HepG2 (cell line): ENCODE results near the gene APEX1. TPM values are rescaled to one million over a fixed set of nuclear protein-coding genes. Genes with fewer than 3 reads are reported as not detected.

Experiments used
- ATAC-seq: fragments of 200-7000 bp; cut with Tn5 transposase; 3 replicates; pipeline ENCODE4 v1.9.1; 2020; ENCODE audit warnings: mild to moderate bottlenecking, moderate library complexity
- BruUV-seq: library from RNA; stranded (reverse); fragments of 400-500 nt; replicated peaks from 2 replicates; lab custom pipeline; 2021; lab: Mats Ljungman, UMichigan
- CTCF ChIA-PET: fragments of 300-600 bp; formaldehyde crosslinking; extraction: SDS; loops from one replicate; lab custom pipeline; 2021; ENCODE audit warnings: low total read pairs, inconsistent platforms, low intra/inter-chr PET ratio; lab: Yijun Ruan, JAX
- POLR2A ChIA-PET: fragments of 350-600 bp; sonication (Branson Sonifier 250); formaldehyde crosslinking; loops from one replicate; lab custom pipeline; 2020; ENCODE audit warnings: antibody characterized with exemption, inconsistent platforms; lab: Yijun Ruan, JAX
- DNase-seq: peaks from one replicate; pipeline ENCODE4 v3.0.0-alpha.2; 2015; ENCODE audit warnings: low spot score
- FAIRE-seq: peaks from 3 replicates; lab custom pipeline; 2011; peaks lifted over from hg19 to GRCh38; lab: Jason Lieb, UNC
- H2AFZ ChIP-seq: one replicate; pipeline ENCODE4 v1.6.1; 2011; ENCODE audit warnings: low read length, inconsistent platforms
- H3K27ac ChIP-seq: fragments of 300-600 bp; 3 replicates; pipeline ENCODE4 v1.8.0; 2011; ENCODE audit warnings: mixed run types, mild to moderate bottlenecking, mixed read lengths, low read length, inconsistent platforms; ENCODE audit not compliant: insufficient read depth; ENCODE audit errors: extremely low read length
- H3K27me3 ChIP-seq, 2 experiments: fragments of 200-600 bp in 1 of 2; 2 replicates in 1 of 2; 3 replicates in 1 of 2; pipeline versions ENCODE4 v1.6.0 to v1.8.0; 2011; ENCODE audit warnings: low read length in 2 of 2, mild to moderate bottlenecking in 2 of 2, moderate library complexity in 2 of 2, inconsistent platforms in 1 of 2; ENCODE audit not compliant: insufficient read depth in 2 of 2, control insufficient read depth in 1 of 2
- H3K36me3 ChIP-seq, 2 experiments: fragments of 200-600 bp in 1 of 2; replicated peaks in 1 of 2; 2 replicates in 1 of 2; 3 replicates in 1 of 2; pipeline versions ENCODE4 v1.5.1 to v1.8.0; 2011; ENCODE audit warnings: low read length in 2 of 2, inconsistent platforms in 1 of 2; ENCODE audit not compliant: insufficient read depth in 2 of 2, control insufficient read depth in 1 of 2
- H3K4me1 ChIP-seq: 2 replicates; pipeline ENCODE4 v1.5.1; 2012; ENCODE audit warnings: low read length, inconsistent platforms; ENCODE audit not compliant: insufficient read depth
- H3K4me2 ChIP-seq: 2 replicates; pipeline ENCODE4 v1.6.0; 2011; ENCODE audit warnings: low read depth, low read length, inconsistent platforms
- H3K4me3 ChIP-seq, 3 experiments: fragments of 200-600 bp in 1 of 3; sonication (generic), shearing (Covaris generic) in 1 of 3; replicated peaks in 1 of 3; 2 replicates each; pipeline ENCODE4 v1.5.1; 2011 to 2016; ENCODE audit warnings: low read length in 3 of 3, inconsistent platforms in 2 of 3, low read depth in 2 of 3, mild to moderate bottlenecking in 2 of 3, control low read depth in 1 of 3, mixed read lengths in 1 of 3; ENCODE audit not compliant: insufficient read depth in 1 of 3
- H3K79me2 ChIP-seq: one replicate; pipeline ENCODE4 v1.6.1; 2011; ENCODE audit warnings: low read length, inconsistent platforms; ENCODE audit not compliant: insufficient read depth
- H3K9ac ChIP-seq: 2 replicates; pipeline ENCODE4 v1.6.0; 2011; ENCODE audit warnings: mild to moderate bottlenecking, low read depth, low read length, inconsistent platforms; ENCODE audit not compliant: insufficient read depth
- H3K9me3 ChIP-seq: 2 replicates; pipeline ENCODE4 v1.5.1; 2012; ENCODE audit warnings: mild to moderate bottlenecking, low read length
- H4K20me1 ChIP-seq: 2 replicates; pipeline ENCODE4 v1.6.0; 2011; ENCODE audit warnings: inconsistent platforms, mild to moderate bottlenecking, low read length, moderate library complexity; ENCODE audit not compliant: insufficient read depth
- GFI1 ChIP-seq: sonication (generic); formaldehyde crosslinking; IDR thresholded peaks from 2 replicates; pipeline ENCODE4 v1.5.0; 2020; ENCODE audit warnings: missing genetic modification reagents, mild to moderate bottlenecking, borderline replicate concordance
- HNRNPL ChIP-seq: fragments of 200-400 bp; formaldehyde crosslinking; IDR thresholded peaks from 2 replicates; pipeline ENCODE4 v1.6.1; 2017; ENCODE audit warnings: mild to moderate bottlenecking, low read depth, low read length
- ZBTB7A ChIP-seq: sonication (generic); formaldehyde crosslinking; IDR thresholded peaks from 2 replicates; pipeline ENCODE4 v1.8.0; 2022; ENCODE audit warnings: mild to moderate bottlenecking, missing genetic modification reagents
- ZHX1 ChIP-seq: sonication (generic); formaldehyde crosslinking; IDR thresholded peaks from 2 replicates; pipeline ENCODE4 v1.8.1; 2022; ENCODE audit warnings: low read depth, mild to moderate bottlenecking, missing genetic modification reagents
- ZNF362 ChIP-seq: sonication (generic); formaldehyde crosslinking; IDR thresholded peaks from 2 replicates; pipeline ENCODE4 v1.4.0; 2020; ENCODE audit warnings: missing genetic modification reagents, mild to moderate bottlenecking, borderline replicate concordance
- WGBS: methylation state at CpG from one replicate; pipeline ENCODE4 v1.1.6; 2017; ENCODE audit warnings: low lambda C conversion rate; 5-methylcytosine and 5-hydroxymethylcytosine counted together
- in situ Hi-C: cut with HindIII; loops from 2 replicates; pipeline ENCODE4 v1.10.0; 2017; ENCODE audit warnings: low pct_unique_long_range_greater_than_20kb; ENCODE audit not compliant: extremely low pct_ligation_motif_present
- intact Hi-C: fragments of 100-400 bp; cut with micrococcal nuclease; formaldehyde crosslinking; loops from one replicate; pipeline ENCODE4 v1.10.0; 2022; ENCODE audit not compliant: unreplicated experiment
- polyA plus RNA-seq, 8 experiments: library from polyadenylated mRNA; depleted of rRNA in 3 of 8; stranded (reverse) in 7 of 8; unstranded in 1 of 8; fragments of >200 nt; fragmentation: Illumina TruSeq in 4 of 8; extraction: Trizol in 4 of 8; gene quantifications; 2 replicates each; pipeline versions ENCODE4 v1.2.1 to v1.2.3, GENCODE V29; 2011 to 2016; ENCODE audit warnings: low read depth in 4 of 8, missing spikeins in 1 of 8, mixed read lengths in 1 of 8; ENCODE audit not compliant: insufficient read depth in 1 of 8
- total RNA-seq, 5 experiments: library from RNA; depleted of rRNA; stranded (reverse); fragments of >200 nt; fragmentation: Illumina TruSeq; extraction: Trizol; gene quantifications; 2 replicates each; pipeline ENCODE4 v1.2.3, GENCODE V29; 2016; ENCODE audit warnings: low read depth in 1 of 5

Gene APEX1
- total and polyA plus RNA-seq, 2 of the 13 experiments (the other 11 are each of a cell fraction or from before 2014, with no cell fraction given), result 171 to 405 TPM

DNA sequence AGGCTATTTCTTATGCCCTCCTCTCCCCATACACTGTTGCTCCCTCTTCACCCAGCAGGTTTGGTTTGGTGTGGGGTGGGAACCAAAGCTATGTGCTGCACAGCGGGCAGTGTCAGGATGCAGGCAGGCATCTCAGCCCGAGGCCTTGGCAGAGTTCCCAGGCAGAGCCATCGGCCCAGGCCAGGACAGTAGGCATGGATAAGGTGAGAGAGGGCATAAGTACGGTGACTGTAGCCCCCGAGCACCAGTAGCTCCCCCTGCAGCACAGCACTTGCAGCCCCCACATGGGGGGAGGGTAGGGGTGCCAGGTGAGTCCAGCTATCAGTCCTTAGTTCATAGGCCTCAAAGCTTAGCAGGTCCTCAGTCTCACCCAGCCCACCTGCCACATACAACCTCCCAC, 26.2 kb upstream of the APEX1 start:
- no peaks in the 10 kb centered on the region for H3K79me2 ChIP-seq
- no peak overlapping the region for H3K4me2 ChIP-seq
- H2AFZ ChIP-seq, result no peak overlapping the region
- H3K9ac ChIP-seq, result no peak overlapping the region
- WGBS, result 53% methylated on average over 5 of the region's 5 CpGs
- DNase-seq, result no peak
- no peaks in the 10 kb centered on the region for H3K27me3 ChIP-seq
- no peak for FAIRE-seq
- no peaks in the 10 kb centered on the region for H3K9me3 ChIP-seq
- no peaks in the 10 kb centered on the region for H4K20me1 ChIP-seq
- no peak overlapping the region for H3K27ac ChIP-seq
- in situ Hi-C loops, result no loop called here
- intact Hi-C loops, result no loop called here
- no peak overlapping the region for H3K4me3 ChIP-seq
- peak; percentile 12; the same call in 2 of the 3 replicates for ATAC-seq
- no peak for TF ChIP-seq ZNF362
- TF ChIP-seq HNRNPL, result 0 out of 2 replicates have a peak, but pooled peaks have one; percentile 24
- TF ChIP-seq GFI1 (CRISPR knock-in tag), result no peak
- TF ChIP-seq ZBTB7A, result no peak
- TF ChIP-seq ZHX1 (CRISPR knock-in tag), result no peak
- no TSS peak for BruUV-seq
- no peaks in the 10 kb centered on the region for H3K36me3 ChIP-seq
- ChIA-PET POLR2A (interaction anchor here (1.4 to 4.0 kb wide), 4 partner anchors 11 to 26 kb away, joined by 3 to 37 read pairs (median 13); partner anchors contain the start of genes APEX1, OSGEP and TEP1), CTCF (no interaction called here)
- H3K4me1 ChIP-seq, result peaks cover 54% of the 10 kb centered on the region
